ENCODE results near the gene PLOD1. TPM values are rescaled to one million over a fixed set of nuclear protein-coding genes. Genes with fewer than 3 reads are reported as not detected.
"Not testable (repeated sequence)": the region's sequence is repeated elsewhere in the genome, so short reads cannot be mapped to it uniquely, and the experiment has no call there.

PLOD1 gene
- total RNA-seq, 1 donor from 2014 or later, result 76.8 TPM

DNA sequence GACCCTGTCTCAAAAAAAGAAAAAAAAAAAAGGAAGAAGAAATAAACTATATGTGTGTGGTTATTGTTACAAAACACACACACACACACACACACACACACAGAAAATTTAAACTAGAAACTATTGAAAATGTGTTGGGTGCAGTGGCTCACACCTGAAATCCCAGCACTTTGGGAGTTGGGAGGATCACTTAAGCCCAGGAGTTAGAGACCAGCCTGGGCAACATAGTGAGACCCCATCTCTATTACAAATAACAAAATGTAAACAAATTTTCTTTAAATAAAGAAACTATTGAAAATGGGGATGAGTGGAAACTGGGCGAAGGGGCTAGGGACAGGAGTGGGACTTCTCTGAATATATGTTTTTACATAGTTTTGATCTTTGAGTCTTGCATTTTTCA lies 31.3 kb upstream of the PLOD1 start:
- Histone ChIP-seq H3K27ac (no peak overlapping the region), H3K9me3 (no peaks in the 10 kb centered on the region), H3K27me3 (peaks cover 20% of the 10 kb centered on the region), H3K36me3 (no peaks in the 10 kb centered on the region), H3K4me3 (no peak overlapping the region), H3K4me1 (no peaks in the 10 kb centered on the region)
- TF ChIP-seq, protein P1, sequence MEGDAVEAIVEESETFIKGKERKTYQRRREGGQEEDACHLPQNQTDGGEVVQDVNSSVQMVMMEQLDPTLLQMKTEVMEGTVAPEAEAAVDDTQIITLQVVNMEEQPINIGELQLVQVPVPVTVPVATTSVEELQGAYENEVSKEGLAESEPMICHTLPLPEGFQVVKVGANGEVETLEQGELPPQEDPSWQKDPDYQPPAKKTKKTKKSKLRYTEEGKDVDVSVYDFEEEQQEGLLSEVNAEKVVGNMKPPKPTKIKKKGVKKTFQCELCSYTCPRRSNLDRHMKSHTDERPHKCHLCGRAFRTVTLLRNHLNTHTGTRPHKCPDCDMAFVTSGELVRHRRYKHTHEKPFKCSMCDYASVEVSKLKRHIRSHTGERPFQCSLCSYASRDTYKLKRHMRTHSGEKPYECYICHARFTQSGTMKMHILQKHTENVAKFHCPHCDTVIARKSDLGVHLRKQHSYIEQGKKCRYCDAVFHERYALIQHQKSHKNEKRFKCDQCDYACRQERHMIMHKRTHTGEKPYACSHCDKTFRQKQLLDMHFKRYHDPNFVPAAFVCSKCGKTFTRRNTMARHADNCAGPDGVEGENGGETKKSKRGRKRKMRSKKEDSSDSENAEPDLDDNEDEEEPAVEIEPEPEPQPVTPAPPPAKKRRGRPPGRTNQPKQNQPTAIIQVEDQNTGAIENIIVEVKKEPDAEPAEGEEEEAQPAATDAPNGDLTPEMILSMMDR (IDR thresholded peaks at IDR 0.05), result no peak
- intact Hi-C loops (cut with DNase I), result no loop called here
- no peak for DNase-seq
- ATAC-seq, result no peak

DNA sequence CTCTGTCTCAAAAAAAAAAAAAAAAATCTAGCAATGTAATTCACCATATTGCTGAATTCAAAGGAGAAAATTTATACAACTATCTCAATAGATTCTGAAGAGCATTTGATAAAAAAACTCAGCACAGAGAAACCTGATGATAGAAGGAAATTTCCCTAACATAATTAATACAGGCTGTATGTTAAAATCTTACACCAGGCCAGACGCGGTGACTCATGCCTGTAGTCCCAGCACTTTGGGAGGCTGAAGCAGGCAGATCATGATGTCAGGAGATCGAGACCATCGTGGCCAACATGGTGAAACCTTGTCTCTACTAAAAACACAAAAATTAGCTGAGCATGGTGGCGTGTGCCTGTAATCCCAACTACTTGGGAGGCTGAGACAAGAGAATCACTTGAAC lies 30.4 kb upstream of the PLOD1 start:
- H3K27ac ChIP-seq; intact Hi-C loops (cut with DNase I); DNase-seq; ATAC-seq; H3K4me3 ChIP-seq; H3K36me3 ChIP-seq; H3K9me3 ChIP-seq; H3K4me1 ChIP-seq: not testable (repeated sequence)
- H3K27me3 ChIP-seq, result peaks cover 12% of the 10 kb centered on the region

DNA sequence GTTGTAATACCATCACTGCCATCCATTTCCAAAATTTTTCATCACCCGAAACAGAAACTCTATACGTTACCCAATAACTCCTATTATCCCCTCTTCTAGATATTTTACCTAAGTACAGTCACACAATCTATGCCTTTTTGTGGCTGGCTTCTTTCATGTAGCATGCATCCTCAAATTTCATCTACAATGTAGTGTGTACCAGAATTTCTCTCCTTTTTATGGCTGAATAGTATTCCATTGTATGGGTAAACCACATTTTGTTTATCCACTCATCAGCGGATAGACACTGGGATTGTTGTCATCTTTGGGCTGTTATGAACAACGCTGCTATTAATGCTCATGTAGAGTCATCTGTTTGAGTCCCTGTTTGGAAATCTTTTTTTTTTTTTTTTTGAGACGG lies 29.5 kb upstream of the PLOD1 start:
- ATAC-seq, result no peak
- Histone ChIP-seq H3K4me1 (no peaks in the 10 kb centered on the region), H3K36me3 (no peaks in the 10 kb centered on the region), H3K27me3 (peaks cover 3% of the 10 kb centered on the region), H3K4me3 (no peak overlapping the region), H3K27ac (no peak overlapping the region), H3K9me3 (no peaks in the 10 kb centered on the region)
- intact Hi-C loops (cut with DNase I), result no loop called here
- DNase-seq, result no peak
- TF ChIP-seq, protein P1 (IDR thresholded peaks at IDR 0.05), result no peak

DNA sequence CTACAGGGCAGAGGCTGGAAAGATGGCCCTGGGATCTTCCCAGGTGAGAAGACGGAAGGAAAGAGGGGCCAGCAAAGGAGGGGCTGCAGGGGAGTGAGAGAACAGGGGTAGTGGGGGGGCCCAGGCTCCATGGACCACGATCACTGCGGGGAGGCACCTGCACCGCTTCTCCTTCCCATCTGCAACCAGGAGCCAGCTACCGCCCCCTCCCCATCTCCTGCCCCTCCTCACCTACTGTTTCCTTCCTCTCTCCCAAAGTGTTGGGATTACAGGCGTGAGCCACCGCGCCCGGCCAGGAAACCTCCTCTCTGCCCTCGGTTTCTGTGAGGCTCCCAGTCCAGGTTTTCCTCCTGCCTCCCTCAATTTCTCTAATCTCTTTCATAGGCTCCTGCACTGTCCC lies 27.6 kb upstream of the PLOD1 start:
- H3K4me3 ChIP-seq, result no peak overlapping the region
- no peaks in the 10 kb centered on the region for H3K4me1 ChIP-seq
- DNase-seq (no peak), ATAC-seq (no peak)
- TF ChIP-seq, protein P1 (IDR thresholded peaks at IDR 0.05), result no peak
- no peak overlapping the region for H3K27ac ChIP-seq
- no peaks in the 10 kb centered on the region for H3K36me3 ChIP-seq
- H3K9me3 ChIP-seq, result no peaks in the 10 kb centered on the region
- H3K27me3 ChIP-seq, result no peaks in the 10 kb centered on the region
- intact Hi-C loops (cut with DNase I), result no loop called here

DNA sequence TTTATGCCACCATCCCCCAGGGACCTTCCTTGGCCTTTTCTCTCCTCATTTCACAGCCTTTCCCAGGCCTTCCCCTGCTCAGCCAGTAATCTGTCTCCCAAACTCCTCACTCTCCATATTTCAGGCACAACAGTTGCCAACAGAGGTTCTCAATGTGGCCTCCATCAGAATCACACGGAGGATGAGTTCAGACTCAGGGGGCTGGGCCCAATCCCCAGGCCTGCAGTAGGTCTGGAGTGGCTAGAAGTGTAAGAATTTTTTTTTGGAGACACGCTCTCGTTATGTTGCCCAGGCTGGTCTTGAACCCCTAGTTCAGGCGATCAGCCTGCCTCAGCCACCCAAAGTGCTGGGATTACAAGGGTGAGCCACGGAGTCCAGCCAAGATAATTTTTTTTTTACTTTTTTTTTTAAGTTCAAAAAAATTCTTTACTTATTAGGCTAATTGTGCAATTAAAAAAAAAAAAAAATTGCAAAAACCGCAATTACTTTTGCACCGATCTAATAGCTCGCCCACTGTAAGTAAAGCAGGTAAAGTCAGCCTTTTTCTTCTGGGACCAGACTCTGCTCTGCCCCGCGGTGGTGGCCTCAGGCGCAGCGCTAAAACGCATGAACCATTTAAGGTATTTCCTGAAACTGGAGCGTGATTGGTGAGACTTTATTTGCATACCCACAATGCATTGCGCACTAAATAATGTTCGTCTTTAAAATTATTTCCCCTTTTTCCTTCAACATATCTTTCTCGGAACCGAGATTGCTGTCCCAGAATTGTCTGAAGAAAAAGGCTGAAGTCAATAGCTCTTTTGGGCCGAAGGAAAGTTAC lies 27.0 kb upstream of the PLOD1 start:
- intact Hi-C loops (cut with DNase I), result no loop called here
- ATAC-seq (peak; percentile 88), DNase-seq (peak; percentile 95)
- TF ChIP-seq, protein P1 (IDR thresholded peaks at IDR 0.05), result peak; percentile 80
- H3K27ac ChIP-seq, result peak overlapping the region; percentile 100
- no peaks in the 10 kb centered on the region for H3K9me3 ChIP-seq
- H3K4me1 ChIP-seq, result no peaks in the 10 kb centered on the region
- H3K27me3 ChIP-seq, result no peaks in the 10 kb centered on the region
- peak overlapping the region; percentile 69 for H3K4me3 ChIP-seq
- H3K36me3 ChIP-seq, result no peaks in the 10 kb centered on the region

DNA sequence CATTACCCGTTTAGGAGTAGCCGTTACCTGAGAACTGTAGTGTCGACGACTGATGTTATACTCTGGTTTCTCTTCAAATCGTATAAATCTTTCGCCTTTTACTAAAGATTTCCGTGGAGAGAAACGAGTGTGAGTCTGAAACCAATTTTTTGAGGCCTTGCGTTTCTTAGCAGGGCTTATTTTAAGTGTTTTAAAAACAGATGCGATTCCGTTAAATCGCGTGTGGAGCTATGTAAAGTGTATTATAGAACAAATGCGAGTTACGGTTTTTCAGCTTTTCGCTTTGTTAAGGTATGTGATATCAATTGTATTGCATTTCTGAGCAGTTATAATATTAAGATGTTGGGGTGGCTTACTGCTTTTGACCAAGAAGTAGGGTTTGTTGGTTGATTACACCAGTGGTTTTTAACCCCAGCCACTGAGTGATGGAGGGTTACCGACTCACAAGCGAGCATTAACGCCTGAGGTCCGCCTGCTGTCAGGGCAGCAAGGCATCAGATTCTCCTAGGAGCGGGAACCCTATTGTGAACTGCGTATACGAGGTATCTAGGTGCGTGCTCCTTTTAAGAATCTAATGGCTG lies 26.3 kb upstream of the PLOD1 start:
- H3K27ac ChIP-seq, result peak overlapping the region; percentile 100
- DNase-seq, result no peak
- TF ChIP-seq, protein P1 (IDR thresholded peaks at IDR 0.05), result no peak
- peak overlapping the region; percentile 69 for H3K4me3 ChIP-seq
- intact Hi-C loops (cut with DNase I), result no loop called here
- no peaks in the 10 kb centered on the region for H3K27me3 ChIP-seq
- H3K4me1 ChIP-seq, result no peaks in the 10 kb centered on the region
- no peaks in the 10 kb centered on the region for H3K36me3 ChIP-seq
- H3K9me3 ChIP-seq, result no peaks in the 10 kb centered on the region
- ATAC-seq, result peak; percentile 70

DNA sequence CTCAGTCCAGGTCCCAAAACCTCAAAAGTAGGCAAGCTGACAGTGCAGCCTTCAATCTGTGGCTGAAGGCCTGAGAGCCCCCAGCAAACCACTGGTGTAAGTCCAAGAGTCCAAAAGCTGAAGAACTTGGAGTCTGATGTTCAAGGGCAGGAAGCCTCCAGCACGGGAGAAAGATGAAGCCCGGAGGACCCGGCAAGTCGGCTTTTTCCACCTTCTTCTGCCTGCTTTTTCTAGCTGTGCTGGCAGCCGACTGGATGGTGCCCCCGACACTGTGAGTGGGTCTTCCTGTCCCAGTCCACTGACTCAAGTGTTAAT lies 23.6 kb upstream of the PLOD1 start:
- intact Hi-C loops (cut with DNase I); H3K4me3 ChIP-seq; DNase-seq; H3K27me3 ChIP-seq; H3K9me3 ChIP-seq; H3K36me3 ChIP-seq; H3K4me1 ChIP-seq; ATAC-seq: not testable (repeated sequence)
- peak overlapping the region; percentile 100 for H3K27ac ChIP-seq

Measured in upper lobe of right lung (tissue), 1 donor.